ENCODE measurements around the gene TSGA10. TPM values are rescaled to one million over a fixed set of nuclear protein-coding genes. Genes with fewer than 3 reads are reported as not detected.

The TSGA10 gene
- polyA plus RNA-seq, 3 donors = 0.32 to 2.2 (median 0.79) TPM

- Histone ChIP-seq H3K36me3 (replicated peaks in 1 of 2; ENCODE audit: control insufficient read depth in 1 of 2, insufficient read depth in 2 of 2, low read length in 2 of 2) (peaks cover 14 to 56% of the 10 kb centered on the region in 2 donors), H3K79me2 (ENCODE audit: insufficient read depth, low read length) (peaks cover 19% of the 10 kb centered on the region), H3K4me1 (ENCODE audit: control insufficient read depth in 1 of 2, insufficient read depth in 2 of 2, low read length in 2 of 2) (peaks cover 6 to 7% of the 10 kb centered on the region in 2 donors), H2AFZ (ENCODE audit: insufficient read depth, low read depth, low read length, poor library complexity, severe bottlenecking) (no peak overlapping the region), H3K9me3 (replicated peaks in 1 of 2; ENCODE audit: control insufficient read depth in 1 of 2, insufficient read depth in 1 of 2, low read length in 2 of 2) (no peaks in the 10 kb centered on the region), H3K4me2 (replicated peaks; ENCODE audit: extremely low read depth, low read length, poor library complexity, severe bottlenecking) (no peak overlapping the region), H4K20me1 (ENCODE audit: insufficient read depth, low read length) (no peaks in the 10 kb centered on the region), H3K4me3 (replicated peaks in 1 of 3; ENCODE audit: low read depth in 2 of 3, low read length in 3 of 3) (no peak overlapping the region), H3K27ac (ENCODE audit: low read depth in 1 of 2, low read length in 2 of 2) (no peak overlapping the region), H3K27me3 (ENCODE audit: control insufficient read depth in 2 of 2, insufficient read depth in 2 of 2, low read length in 2 of 2) (no peaks in the 10 kb centered on the region), H3K9ac (ENCODE audit: insufficient read depth, low read length, poor library complexity, severe bottlenecking) (no peak overlapping the region)
- Mint-ChIP-seq H3K36me3 (peaks cover 46 to 53% of the 10 kb centered on the region in 2 donors), H3K4me1 (peaks cover 23% of the 10 kb centered on the region), H3K4me3 (no peak overlapping the region), H3K9me3 (no peaks in the 10 kb centered on the region), H3K27me3 (ENCODE audit: low read depth in 3 of 3) (no peaks in the 10 kb centered on the region), H3K27ac (peak overlapping the region in 1 of 7 donors; percentile 13)
- no peak for DNase-seq
- intact Hi-C loops (cut with micrococcal nuclease) = no loop called here
- no peak for TF ChIP-seq CTCF (IDR thresholded peaks at IDR 0.05)
- WGBS (ENCODE audit: insufficient coverage) = no CpG with 5 or more reads among the region's 4 CpGs
Measured at GRCh38 chr2:99159594-99159993, 4.9 kb upstream of the TSGA10 start.

- no peak overlapping the region for H3K4me3 ChIP-seq (replicated peaks in 1 of 3; ENCODE audit: low read depth in 2 of 3, low read length in 3 of 3)
- H3K27me3 Mint-ChIP-seq (ENCODE audit: low read depth in 3 of 3) = no peaks in the 10 kb centered on the region
- no peak overlapping the region for H3K4me2 ChIP-seq (replicated peaks; ENCODE audit: extremely low read depth, low read length, poor library complexity, severe bottlenecking)
- H3K4me1 ChIP-seq (ENCODE audit: control insufficient read depth in 1 of 2, insufficient read depth in 2 of 2, low read length in 2 of 2) = peaks cover 16% of the 10 kb centered on the region in 2 donors
- H3K36me3 ChIP-seq (replicated peaks in 1 of 2; ENCODE audit: control insufficient read depth in 1 of 2, insufficient read depth in 2 of 2, low read length in 2 of 2) = peaks cover 12 to 51% of the 10 kb centered on the region in 2 donors
- no peaks in the 10 kb centered on the region for H3K9me3 Mint-ChIP-seq
- no peak for DNase-seq
- H2AFZ ChIP-seq (ENCODE audit: insufficient read depth, low read depth, low read length, poor library complexity, severe bottlenecking) = no peak overlapping the region
- H3K36me3 Mint-ChIP-seq = peaks cover 42 to 49% of the 10 kb centered on the region in 2 donors
- no peak overlapping the region for H3K9ac ChIP-seq (ENCODE audit: insufficient read depth, low read length, poor library complexity, severe bottlenecking)
- no peaks in the 10 kb centered on the region for H3K27me3 ChIP-seq (ENCODE audit: control insufficient read depth in 2 of 2, insufficient read depth in 2 of 2, low read length in 2 of 2)
- H3K79me2 ChIP-seq (ENCODE audit: insufficient read depth, low read length) = peaks cover 29% of the 10 kb centered on the region
- WGBS (ENCODE audit: insufficient coverage) = 90% methylated on average over 2 of the region's 5 CpGs
- intact Hi-C loops (cut with micrococcal nuclease) = no loop called here
- no peaks in the 10 kb centered on the region for H3K9me3 ChIP-seq (replicated peaks in 1 of 2; ENCODE audit: control insufficient read depth in 1 of 2, insufficient read depth in 1 of 2, low read length in 2 of 2)
- TF ChIP-seq CTCF (IDR thresholded peaks at IDR 0.05) = no peak
- H3K4me1 Mint-ChIP-seq = peaks cover 33% of the 10 kb centered on the region
- no peak overlapping the region for H3K27ac ChIP-seq (ENCODE audit: low read depth in 1 of 2, low read length in 2 of 2)
- H3K27ac Mint-ChIP-seq = no peak overlapping the region
- H4K20me1 ChIP-seq (ENCODE audit: insufficient read depth, low read length) = no peaks in the 10 kb centered on the region
- H3K4me3 Mint-ChIP-seq = no peak overlapping the region
Measured at GRCh38 chr2:99158599-99158998, 3.9 kb upstream of the TSGA10 start.

All from CD14-positive monocyte (primary cell).